Duodenal mucosa (tissue), 2 donors: ENCODE results near the gene COA5.
"Not testable (repeated sequence)": the region's sequence is repeated elsewhere in the genome, so short reads cannot be mapped to it uniquely, and the experiment has no call there.

Source experiments
- H3K27ac ChIP-seq: one replicate; pipeline ENCODE4 v1.7.0; 2013; ENCODE audit warnings: low read depth, low read length
- H3K27me3 ChIP-seq, 2 donors: one replicate each; pipeline ENCODE4 v1.7.0; 2013; ENCODE audit warnings: low read length in 2 of 2, control low read depth in 1 of 2; ENCODE audit not compliant: insufficient read depth in 2 of 2, control insufficient read depth in 1 of 2
- H3K36me3 ChIP-seq, 2 donors: one replicate each; pipeline ENCODE4 v1.7.0; 2013; ENCODE audit warnings: low read length in 2 of 2, control low read depth in 1 of 2; ENCODE audit not compliant: insufficient read depth in 2 of 2, control insufficient read depth in 1 of 2
- H3K4me1 ChIP-seq, 2 donors: one replicate each; pipeline ENCODE4 v1.7.0; 2013; ENCODE audit warnings: low read length in 2 of 2, control low read depth in 1 of 2; ENCODE audit not compliant: insufficient read depth in 2 of 2, control insufficient read depth in 1 of 2
- H3K4me3 ChIP-seq, 2 donors: one replicate each; pipeline ENCODE4 v1.7.0; 2013; ENCODE audit warnings: low read length in 2 of 2, low read depth in 1 of 2
- H3K9ac ChIP-seq, 2 donors: one replicate each; pipeline ENCODE4 v1.7.0; 2013; ENCODE audit warnings: low read length in 2 of 2, low read depth in 1 of 2
- H3K9me3 ChIP-seq, 2 donors: one replicate each; pipeline ENCODE4 v1.7.0; 2013; ENCODE audit warnings: low read length in 2 of 2, control low read depth in 1 of 2; ENCODE audit not compliant: control insufficient read depth in 1 of 2

Gene COA5

GRCh38 chr2:98607104-98607503 lies 1.2 kb downstream of the COA5 start:
- Histone ChIP-seq H3K36me3 (peaks cover 0 to 21% of the 10 kb centered on the region in 2 donors), H3K4me1 (peaks cover 34% of the 10 kb centered on the region in 2 donors), H3K27me3 (no peaks in the 10 kb centered on the region), H3K9ac (peak overlapping the region in 1 of 2 donors; percentile 97), H3K9me3 (no peaks in the 10 kb centered on the region), H3K27ac (no peak overlapping the region), H3K4me3 (peak overlapping the region; percentile 93 to 96)

GRCh38 chr2:98606431-98606830 lies 1.9 kb downstream of the COA5 start:
- H3K4me1 ChIP-seq = peaks cover 34% of the 10 kb centered on the region in 2 donors
- H3K9ac ChIP-seq = peak overlapping the region in 1 of 2 donors; percentile 97

GRCh38 chr2:98605076-98605475 lies 3.2 kb downstream of the COA5 start:
- Histone ChIP-seq H3K9me3 (no peaks in the 10 kb centered on the region), H3K9ac (no peak overlapping the region), H3K27me3 (no peaks in the 10 kb centered on the region), H3K4me1 (peaks cover 25 to 27% of the 10 kb centered on the region in 2 donors), H3K36me3 (peaks cover 5 to 23% of the 10 kb centered on the region in 2 donors), H3K4me3 (no peak overlapping the region), H3K27ac (no peak overlapping the region)

More at GRCh38 chr2:98606431-98606830, 1.9 kb downstream of the COA5 start:
- Histone ChIP-seq H3K4me3 (peak overlapping the region in 1 of 2 donors; percentile 93), H3K27ac (no peak overlapping the region), H3K27me3 (no peaks in the 10 kb centered on the region), H3K9me3 (no peaks in the 10 kb centered on the region), H3K36me3 (peaks cover 0 to 23% of the 10 kb centered on the region in 2 donors)

GRCh38 chr2:98604547-98604946 lies 3.8 kb downstream of the COA5 start:
- Histone ChIP-seq H3K9ac (no peak overlapping the region), H3K27me3 (no peaks in the 10 kb centered on the region), H3K4me3 (no peak overlapping the region), H3K27ac (no peak overlapping the region), H3K36me3 (peaks cover 8 to 28% of the 10 kb centered on the region in 2 donors), H3K9me3 (no peaks in the 10 kb centered on the region), H3K4me1 (peaks cover 20 to 22% of the 10 kb centered on the region in 2 donors)

GRCh38 chr2:98601532-98602132 lies 6.7 kb downstream of the COA5 start:
- H3K9ac ChIP-seq = no peak overlapping the region
- H3K9me3 ChIP-seq = no peaks in the 10 kb centered on the region
- H3K4me3 ChIP-seq = no peak overlapping the region
- peaks cover 8 to 47% of the 10 kb centered on the region in 2 donors for H3K36me3 ChIP-seq
- H3K27me3 ChIP-seq = no peaks in the 10 kb centered on the region
- H3K27ac ChIP-seq = no peak overlapping the region
- H3K4me1 ChIP-seq = peaks cover 4 to 5% of the 10 kb centered on the region in 2 donors

- H3K4me1 ChIP-seq = no peaks in the 10 kb centered on the region
- H3K27ac ChIP-seq = no peak overlapping the region
- peaks cover 8 to 47% of the 10 kb centered on the region in 2 donors for H3K36me3 ChIP-seq
- no peaks in the 10 kb centered on the region for H3K9me3 ChIP-seq
- H3K9ac ChIP-seq = no peak overlapping the region
- H3K4me3 ChIP-seq = no peak overlapping the region
- H3K27me3 ChIP-seq = no peaks in the 10 kb centered on the region
Measured at GRCh38 chr2:98598781-98599428, 9.4 kb downstream of the COA5 start.

- not testable (repeated sequence) for H3K4me3 ChIP-seq, H3K27me3 ChIP-seq, H3K27ac ChIP-seq, H3K4me1 ChIP-seq, H3K9ac ChIP-seq, H3K9me3 ChIP-seq
- peaks cover 0 to 38% of the 10 kb centered on the region in 2 donors for H3K36me3 ChIP-seq
Measured at GRCh38 chr2:98594665-98595064, 13.6 kb downstream of the COA5 start.

- peaks cover 0 to 23% of the 10 kb centered on the region in 2 donors for H3K36me3 ChIP-seq
- H3K27me3 ChIP-seq = no peaks in the 10 kb centered on the region
Measured at GRCh38 chr2:98592565-98592964, 15.7 kb downstream of the COA5 start.

GRCh38 chr2:98589489-98589888 lies 18.8 kb downstream of the COA5 start:
- no peak overlapping the region for H3K4me3 ChIP-seq
- peaks cover 2 to 22% of the 10 kb centered on the region in 2 donors for H3K36me3 ChIP-seq
- no peaks in the 10 kb centered on the region for H3K9me3 ChIP-seq
- no peak overlapping the region for H3K9ac ChIP-seq
- no peaks in the 10 kb centered on the region for H3K27me3 ChIP-seq
- H3K4me1 ChIP-seq = peaks cover 0 to 3% of the 10 kb centered on the region in 2 donors
- no peak overlapping the region for H3K27ac ChIP-seq

More at GRCh38 chr2:98592565-98592964, 15.7 kb downstream of the COA5 start:
- Histone ChIP-seq H3K27ac (no peak overlapping the region), H3K4me1 (no peaks in the 10 kb centered on the region), H3K9ac (no peak overlapping the region), H3K4me3 (no peak overlapping the region), H3K9me3 (no peaks in the 10 kb centered on the region)

- Histone ChIP-seq H3K4me3 (no peak overlapping the region), H3K4me1 (peaks cover 5 to 9% of the 10 kb centered on the region in 2 donors), H3K27me3 (no peaks in the 10 kb centered on the region), H3K9ac (no peak overlapping the region), H3K27ac (no peak overlapping the region), H3K9me3 (no peaks in the 10 kb centered on the region), H3K36me3 (peaks cover 3 to 26% of the 10 kb centered on the region in 2 donors)
Measured at GRCh38 chr2:98588880-98589431, 19.4 kb downstream of the COA5 start.
